Measurements from ENCODE around the gene ALOXE3. TPM values are rescaled to one million over a fixed set of nuclear protein-coding genes. Genes with fewer than 3 reads are reported as not detected.
A peak's percentile ranks its signal among the peaks of the same experiment; 100 is the strongest.

The ALOXE3 gene
- total and polyA plus RNA-seq, 5 experiments from 2014 or later: 0.13 to 0.52 (median 0.18) TPM; not detected in 2

DNA sequence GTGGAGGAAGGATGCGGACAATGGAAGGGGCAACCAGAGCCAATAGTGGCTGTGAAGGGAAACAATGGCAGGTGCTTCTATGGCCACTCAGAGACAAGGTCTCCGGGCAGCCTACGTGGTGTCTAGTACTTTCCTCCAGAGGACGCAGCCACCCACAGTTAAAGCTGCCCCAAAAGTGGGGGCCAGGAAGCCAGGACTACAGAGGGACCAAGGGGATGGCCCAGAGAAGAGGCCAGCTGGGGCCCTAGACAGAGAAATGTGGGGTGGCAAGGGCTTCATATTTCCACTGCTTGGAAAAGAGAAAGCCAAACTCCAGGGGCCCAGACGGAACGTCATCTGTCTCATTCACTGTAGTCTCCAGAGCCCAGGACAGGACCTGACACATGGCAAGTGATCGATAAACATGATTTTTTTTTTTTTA is 34.7 kb upstream of the ALOXE3 start:
- peaks cover 0 to 64% (median 48%) of the 10 kb centered on the region in 4 donors for H3K4me1 Mint-ChIP-seq
- ATAC-seq (no peak), DNase-seq (peak in 3 of 10 donors; percentile 13 to 39 (median 37))
- peak overlapping the region in 1 of 10 donors; percentile 97 for H3K27ac Mint-ChIP-seq
- H3K27me3 Mint-ChIP-seq: peaks cover 0 to 2% (median 0%) of the 10 kb centered on the region in 5 donors
- peaks cover 0 to 47% (median 9%) of the 10 kb centered on the region in 3 donors for H3K36me3 Mint-ChIP-seq
- H3K4me3 Mint-ChIP-seq: peak overlapping the region in 1 of 10 donors; percentile 97
- peaks cover 0 to 6% (median 0%) of the 10 kb centered on the region in 9 donors for H3K9me3 Mint-ChIP-seq
- POLR2A ChIA-PET: interaction anchor here (0.6 to 41.9 kb wide), 12 partner anchors 9 to 148 kb away, joined by 3 to 1171 read pairs (median 6); partner anchors contain the start of genes BORCS6, TMEM107 and VAMP2

DNA sequence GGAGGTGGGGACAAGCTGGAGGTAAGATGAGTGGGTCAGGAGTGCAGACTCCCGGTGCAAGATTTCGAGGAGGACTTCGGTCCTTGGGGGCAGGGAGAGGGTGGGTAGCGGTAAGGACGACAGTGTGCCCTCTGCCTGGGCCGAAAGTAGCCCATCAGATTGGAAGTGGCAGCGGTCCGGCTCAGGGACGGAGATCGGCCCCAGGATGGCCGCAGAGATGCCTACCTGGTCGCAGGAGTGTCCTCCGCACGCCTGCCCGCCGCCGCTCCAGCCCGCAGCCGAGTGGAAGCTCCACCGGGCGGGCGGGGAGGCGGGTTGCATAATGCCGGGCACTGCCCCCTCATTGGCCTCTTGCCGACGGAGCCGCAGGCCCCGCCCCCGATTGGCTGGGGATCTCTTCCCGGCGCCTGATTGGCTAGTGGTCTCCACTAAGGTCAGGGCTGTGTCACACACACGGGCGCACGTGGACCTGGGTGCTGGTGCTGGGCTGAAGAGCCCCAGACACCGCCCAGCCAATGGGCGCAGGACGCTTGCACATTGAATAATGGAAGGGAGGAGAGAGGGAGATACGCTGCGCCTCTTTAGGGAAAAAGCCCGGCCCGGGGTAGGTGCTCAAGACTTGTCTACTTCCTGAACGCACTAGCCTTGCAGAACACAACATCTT is 33.9 kb upstream of the ALOXE3 start, which contains the start of gene PER1:
Gene PER1 (minus strand): TSS at position 293 of the 664 bp plus-strand sequence. CDS start 1,698 bp downstream, outside the sequence.
- peaks cover 0 to 6% (median 0%) of the 10 kb centered on the region in 9 donors for H3K9me3 Mint-ChIP-seq
- POLR2A ChIA-PET: interaction anchor here (0.7 to 41.9 kb wide), 10 partner anchors 9 to 283 kb away, joined by 3 to 1171 read pairs (median 7); partner anchors contain the start of genes BORCS6, NDEL1 and TMEM107
- H3K4me3 Mint-ChIP-seq: peak within 1 kb of the TSS in 1 of 10 donors; percentile 97
- ATAC-seq: peak; percentile 4 to 6
- DNase-seq: peak; percentile 65 to 88 (median 76)
- peaks cover 0 to 55% (median 12%) of the 10 kb centered on the region in 3 donors for H3K36me3 Mint-ChIP-seq
- H3K27me3 Mint-ChIP-seq: peaks cover 0 to 2% (median 0%) of the 10 kb centered on the region in 5 donors
- H3K4me1 Mint-ChIP-seq: peaks cover 0 to 67% (median 48%) of the 10 kb centered on the region in 4 donors
- peak within 1 kb of the TSS in 1 of 10 donors; percentile 97 for H3K27ac Mint-ChIP-seq

DNA sequence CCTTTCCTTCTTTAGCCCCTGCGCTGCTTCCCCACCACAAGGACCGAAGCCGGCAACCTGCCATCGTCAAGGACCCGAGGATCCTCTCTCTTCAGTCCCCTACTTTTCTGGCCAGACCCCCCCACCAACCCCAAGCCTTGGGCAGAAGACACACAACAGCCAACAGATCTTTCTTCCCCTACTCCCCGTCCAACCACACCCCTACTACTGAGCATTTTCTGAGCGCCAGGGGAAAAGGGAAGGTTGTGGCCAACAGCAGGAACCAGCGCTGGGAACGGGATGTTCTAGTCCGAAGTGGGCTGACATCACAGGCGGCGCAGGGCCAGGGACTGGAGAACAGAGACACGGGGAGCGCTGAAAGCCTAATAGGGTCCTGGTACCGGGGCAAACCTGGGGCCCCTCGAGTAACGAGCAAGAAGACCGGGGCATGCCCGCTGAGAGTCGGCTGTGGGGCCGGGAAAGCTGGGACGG is 33.4 kb upstream of the ALOXE3 start:
- DNase-seq (peak in 7 of 10 donors; percentile 22 to 67 (median 55)), ATAC-seq (no peak)
- Mint-ChIP-seq H3K4me3 (peak overlapping the region in 1 of 10 donors; percentile 97), H3K27ac (peak overlapping the region in 1 of 10 donors; percentile 88), H3K4me1 (peaks cover 5 to 71% (median 50%) of the 10 kb centered on the region in 4 donors), H3K27me3 (peaks cover 0 to 2% (median 0%) of the 10 kb centered on the region in 5 donors), H3K9me3 (peaks cover 0 to 6% (median 0%) of the 10 kb centered on the region in 9 donors), H3K36me3 (peaks cover 0 to 60% (median 15%) of the 10 kb centered on the region in 3 donors)
- POLR2A ChIA-PET: interaction anchor here (0.7 to 41.9 kb wide), 10 partner anchors 9 to 295 kb away, joined by 3 to 1171 read pairs (median 7); partner anchors contain the start of genes BORCS6, NAA38, NDEL1 and TMEM107

DNA sequence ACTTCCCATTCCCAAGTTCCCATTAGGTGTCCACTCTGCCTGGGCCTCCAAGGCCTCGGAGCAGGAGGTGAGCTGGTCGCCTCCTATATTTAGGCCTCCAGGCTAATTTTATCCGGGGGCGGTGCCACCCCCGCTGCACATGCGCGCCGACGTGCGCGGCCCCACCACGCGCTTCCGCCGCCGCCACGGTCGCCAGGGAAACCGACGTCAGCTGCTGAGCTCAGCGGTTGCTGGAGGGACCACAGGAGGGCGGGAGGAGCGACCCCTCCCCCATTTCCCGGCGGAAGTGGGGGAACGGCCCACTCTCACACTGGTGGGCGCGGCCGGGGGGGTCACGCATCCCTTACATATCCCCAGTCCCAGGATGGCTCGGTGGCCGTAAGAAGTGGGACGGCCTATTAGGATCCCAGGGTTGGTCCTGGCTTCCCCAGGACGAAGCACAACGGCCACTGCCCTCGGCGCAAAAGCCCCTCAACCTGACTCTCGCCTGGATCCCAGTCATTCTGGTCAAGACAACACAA is 32.9 kb upstream of the ALOXE3 start:
- ATAC-seq (peak; percentile 47 to 49), DNase-seq (peak; percentile 87 to 97 (median 96))
- Mint-ChIP-seq H3K4me1 (peaks cover 10 to 73% (median 51%) of the 10 kb centered on the region in 4 donors), H3K9me3 (peaks cover 0 to 6% (median 0%) of the 10 kb centered on the region in 9 donors), H3K36me3 (peaks cover 0 to 65% (median 18%) of the 10 kb centered on the region in 3 donors), H3K27ac (peak overlapping the region in 1 of 10 donors; percentile 88), H3K4me3 (peak overlapping the region in 1 of 10 donors; percentile 97), H3K27me3 (peaks cover 0 to 2% (median 0%) of the 10 kb centered on the region in 5 donors)
- POLR2A ChIA-PET: interaction anchor here (0.7 to 41.9 kb wide), 12 partner anchors 10 to 294 kb away, joined by 3 to 1171 read pairs (median 4); partner anchors contain the start of genes BORCS6, NAA38, NDEL1 and SLC25A35

DNA sequence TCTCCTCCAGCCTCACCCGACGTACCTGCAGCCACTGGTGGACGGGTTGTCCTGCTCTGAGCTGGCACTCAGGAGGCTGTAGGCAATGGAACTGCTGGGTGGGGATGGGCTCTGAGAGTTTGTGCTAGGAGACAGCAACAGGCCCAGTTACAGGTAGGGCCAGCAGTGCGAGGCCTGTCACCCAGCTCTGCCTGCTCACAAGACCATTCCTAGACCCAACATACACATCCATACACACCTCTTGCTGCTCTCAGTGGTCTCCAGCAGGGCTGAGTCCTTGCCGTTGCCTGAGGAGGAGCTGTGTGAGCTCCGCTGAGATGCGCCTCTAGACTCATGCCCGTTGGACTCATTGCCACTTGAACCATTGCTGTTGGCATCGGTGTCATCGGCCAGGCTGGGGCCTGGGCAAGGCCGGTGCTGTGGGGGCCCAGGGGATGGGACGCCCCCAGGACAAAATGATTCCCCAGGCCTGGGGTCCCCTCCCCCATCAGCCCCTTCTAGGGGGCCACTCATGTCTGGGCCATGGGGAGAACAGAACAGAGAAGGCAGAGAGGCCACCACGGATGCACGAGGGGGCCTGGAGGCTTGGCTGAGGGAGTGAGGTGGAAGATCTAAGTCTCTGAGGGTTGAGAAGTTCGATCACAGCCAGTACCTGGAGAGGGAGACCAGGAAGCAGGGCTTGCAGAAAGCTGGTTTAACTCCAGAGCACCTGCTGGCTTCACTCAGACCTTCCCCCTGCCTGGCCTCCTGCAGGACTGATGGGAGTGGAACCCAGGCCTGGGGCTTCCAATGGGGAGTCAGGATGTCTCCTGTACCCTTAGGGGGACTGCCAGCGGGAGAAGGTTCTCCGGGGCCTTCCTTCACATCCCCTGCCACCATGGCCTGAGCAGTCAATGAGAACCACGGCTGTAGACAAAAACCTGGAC is 32.1 kb upstream of the ALOXE3 start:
- Mint-ChIP-seq H3K9me3 (peaks cover 0 to 6% (median 0%) of the 10 kb centered on the region in 9 donors), H3K36me3 (peaks cover 0 to 73% (median 22%) of the 10 kb centered on the region in 3 donors), H3K4me3 (peak overlapping the region in 4 of 10 donors; percentile 26 to 97 (median 57)), H3K4me1 (peaks cover 14 to 71% (median 50%) of the 10 kb centered on the region in 4 donors), H3K27me3 (peaks cover 0 to 2% (median 0%) of the 10 kb centered on the region in 5 donors), H3K27ac (peak overlapping the region in 1 of 10 donors; percentile 52)
- DNase-seq (peak in 2 of 10 donors; percentile 15 to 33), ATAC-seq (no peak)
- POLR2A ChIA-PET: interaction anchor here (0.5 to 41.9 kb wide), 14 partner anchors 9 to 293 kb away, joined by 3 to 1171 read pairs (median 4); partner anchors contain the start of genes BORCS6, NAA38, NDEL1 and SLC25A35

DNA sequence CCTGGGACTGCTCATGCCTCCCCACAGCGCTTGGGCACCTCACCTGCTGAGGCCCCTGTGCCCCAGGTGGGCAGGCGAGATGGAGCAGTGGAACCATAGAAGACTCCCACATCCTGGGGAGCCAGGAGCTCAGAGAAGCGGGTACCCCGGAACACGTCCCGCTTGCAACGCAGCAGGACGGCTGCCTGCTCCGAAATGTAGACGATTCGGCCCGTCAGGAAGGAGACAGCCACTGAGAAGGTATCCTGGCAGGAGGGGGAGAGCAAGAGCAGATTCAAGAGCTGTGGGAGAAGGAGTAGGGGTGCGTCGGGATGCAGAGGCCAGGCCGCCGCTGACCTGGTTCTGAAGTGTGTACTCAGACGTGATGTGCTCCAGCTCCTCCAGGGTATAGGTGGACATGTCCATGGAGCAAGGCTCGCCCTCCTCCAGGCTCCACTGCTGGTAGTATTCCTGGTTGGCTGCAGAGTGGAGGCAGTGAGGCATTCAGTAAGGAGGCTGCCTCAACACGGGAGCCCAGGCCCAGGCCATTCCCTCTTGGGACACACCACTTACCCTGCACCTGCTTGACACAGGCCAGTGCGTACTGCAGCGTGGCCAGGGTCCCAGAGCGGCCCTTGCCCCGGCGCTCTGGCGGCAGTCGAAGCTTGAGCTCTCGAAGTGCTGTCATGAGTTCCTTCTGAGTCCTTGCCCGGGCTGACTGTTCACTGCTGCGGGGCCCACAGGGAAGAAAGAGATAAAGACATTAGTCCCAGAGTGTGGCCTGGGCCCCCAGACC is 31.3 kb upstream of the ALOXE3 start:
- Mint-ChIP-seq H3K36me3 (peaks cover 0 to 80% (median 22%) of the 10 kb centered on the region in 3 donors), H3K27ac (peak overlapping the region in 2 of 10 donors; percentile 25 to 83), H3K4me1 (peaks cover 14 to 63% (median 44%) of the 10 kb centered on the region in 4 donors), H3K9me3 (peaks cover 0 to 6% (median 0%) of the 10 kb centered on the region in 9 donors), H3K27me3 (peaks cover 0 to 2% (median 0%) of the 10 kb centered on the region in 5 donors), H3K4me3 (peak overlapping the region in 4 of 10 donors; percentile 26 to 70 (median 56))
- POLR2A ChIA-PET: interaction anchor here (0.5 to 41.9 kb wide), 9 partner anchors 8 to 98 kb away, joined by 3 to 1171 read pairs (median 6); partner anchors contain the start of genes BORCS6, CTC1, TMEM107 and VAMP2
- no peak for ATAC-seq
- peak in 2 of 10 donors; percentile 7 to 22 for DNase-seq

DNA sequence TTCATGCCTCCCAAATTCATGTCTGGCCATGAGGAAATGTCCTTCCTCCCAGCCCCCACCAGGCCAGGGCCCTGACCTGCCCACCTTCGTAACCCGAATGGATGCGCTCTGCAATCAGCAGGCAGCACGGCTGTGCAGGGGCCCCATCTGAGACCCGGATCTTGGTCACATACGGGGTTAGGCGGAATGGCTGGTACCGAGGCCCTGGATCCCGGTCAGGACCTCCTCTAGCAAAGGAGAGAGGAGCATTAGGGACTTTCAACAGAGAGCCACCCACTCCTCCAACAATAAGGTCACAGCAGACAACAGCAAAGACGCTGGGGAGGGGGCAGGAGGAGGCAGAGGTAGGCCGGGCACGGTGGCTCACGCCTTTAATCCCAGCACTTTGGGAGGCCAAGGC is 30.2 kb upstream of the ALOXE3 start:
- peak overlapping the region in 6 of 10 donors; percentile 41 to 82 (median 60) for H3K27ac Mint-ChIP-seq
- peak overlapping the region in 2 of 10 donors; percentile 15 to 69 for H3K4me3 Mint-ChIP-seq
- peak in 1 of 10 donors; percentile 9 for DNase-seq
- POLR2A ChIA-PET: interaction anchor here (0.6 to 41.9 kb wide), 6 partner anchors 7 to 75 kb away, joined by 3 to 1171 read pairs (median 68); partner anchors contain the start of genes BORCS6 and TMEM107
- H3K4me1 Mint-ChIP-seq: peaks cover 21 to 54% (median 35%) of the 10 kb centered on the region in 4 donors
- peaks cover 0 to 3% (median 0%) of the 10 kb centered on the region in 9 donors for H3K9me3 Mint-ChIP-seq
- H3K27me3 Mint-ChIP-seq: peaks cover 0 to 2% (median 0%) of the 10 kb centered on the region in 5 donors
- no peak for ATAC-seq
- peaks cover 0 to 86% (median 27%) of the 10 kb centered on the region in 3 donors for H3K36me3 Mint-ChIP-seq

DNA sequence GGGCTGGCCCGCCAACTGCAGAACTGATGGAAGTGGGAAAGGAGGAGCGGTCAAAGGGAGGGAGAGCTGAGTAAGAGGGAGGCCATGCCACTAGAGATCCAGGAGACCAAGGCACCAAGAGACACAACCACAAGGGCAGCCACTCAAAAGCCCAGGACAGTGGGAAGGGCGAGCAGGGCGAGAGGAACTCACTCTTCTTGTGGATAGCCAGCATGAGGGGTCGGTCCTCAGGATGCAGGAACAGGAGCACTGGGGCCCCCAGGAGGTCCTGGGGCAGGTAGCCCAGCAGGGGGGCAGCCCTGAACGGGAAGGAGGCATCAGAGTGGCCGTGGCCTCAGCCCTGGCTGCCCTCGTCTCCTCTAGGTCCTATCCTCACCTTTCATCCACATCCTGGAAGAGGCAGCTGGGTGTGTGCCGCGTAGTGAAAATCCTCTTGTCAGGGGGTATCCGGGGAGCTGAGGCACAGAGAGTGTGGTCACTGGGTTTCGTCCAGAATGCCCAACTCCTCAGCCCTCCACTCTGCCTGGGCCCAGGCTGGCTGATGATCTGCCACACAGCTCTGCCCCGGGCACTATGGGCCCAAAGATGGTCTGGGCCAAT is 29.6 kb upstream of the ALOXE3 start:
- Mint-ChIP-seq H3K36me3 (peaks cover 0 to 85% (median 27%) of the 10 kb centered on the region in 3 donors), H3K9me3 (peaks cover 0 to 3% (median 0%) of the 10 kb centered on the region in 9 donors), H3K27ac (peak overlapping the region in 5 of 10 donors; percentile 43 to 88 (median 79))

DNA sequence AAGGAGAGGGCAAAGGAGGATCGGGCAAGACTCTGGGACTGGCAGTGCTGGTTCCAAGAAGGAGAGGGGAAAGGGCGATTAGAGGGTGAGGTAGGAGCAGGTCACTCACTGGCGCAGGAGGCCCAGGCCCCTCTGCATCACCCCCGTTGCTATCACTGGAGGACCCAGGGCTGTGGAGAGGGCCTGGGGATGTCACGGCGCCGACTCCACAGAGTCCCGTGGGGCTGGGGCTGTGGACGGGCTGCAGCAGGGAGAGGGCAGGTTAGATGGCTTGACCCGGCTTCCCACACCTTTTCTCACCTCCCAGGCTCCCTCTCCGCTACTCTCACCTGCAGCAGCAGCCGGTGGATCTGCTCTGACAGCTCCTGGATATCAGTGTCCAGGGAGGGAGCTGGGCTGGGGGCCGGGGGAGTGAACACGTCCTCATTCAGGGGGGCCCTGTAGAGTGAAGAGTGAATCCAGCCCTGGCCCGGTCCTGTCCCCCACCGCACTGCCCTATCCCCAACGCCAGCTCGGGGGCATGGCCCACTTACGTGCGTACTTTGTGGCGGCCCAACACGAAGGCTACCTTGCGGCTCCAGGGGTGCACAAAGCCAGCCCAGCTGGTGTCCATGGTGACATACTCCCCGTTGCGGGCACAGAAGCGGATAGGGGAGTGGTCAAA is 29.0 kb upstream of the ALOXE3 start:
- H3K9me3 Mint-ChIP-seq: peaks cover 0 to 3% (median 0%) of the 10 kb centered on the region in 9 donors
- H3K27me3 Mint-ChIP-seq: peaks cover 0 to 2% (median 0%) of the 10 kb centered on the region in 5 donors
- H3K36me3 Mint-ChIP-seq: peaks cover 0 to 85% (median 31%) of the 10 kb centered on the region in 3 donors
- POLR2A ChIA-PET: interaction anchor here (1.2 to 41.9 kb wide), 6 partner anchors 6 to 76 kb away, joined by 3 to 1171 read pairs (median 74); partner anchors contain the start of genes BORCS6, TMEM107 and VAMP2
- peak overlapping the region in 5 of 10 donors; percentile 7 to 88 (median 28) for H3K27ac Mint-ChIP-seq
- peaks cover 23 to 43% (median 26%) of the 10 kb centered on the region in 4 donors for H3K4me1 Mint-ChIP-seq
- DNase-seq (peak in 1 of 10 donors; percentile 8), ATAC-seq (no peak)
- peak overlapping the region in 3 of 10 donors; percentile 10 to 79 (median 60) for H3K4me3 Mint-ChIP-seq

More for the DNA sequence above, 29.6 kb upstream of the ALOXE3 start:
- Mint-ChIP-seq H3K4me3 (peak overlapping the region in 3 of 10 donors; percentile 10 to 79 (median 60)), H3K4me1 (peaks cover 26 to 49% (median 29%) of the 10 kb centered on the region in 4 donors), H3K27me3 (peaks cover 0 to 2% (median 0%) of the 10 kb centered on the region in 5 donors)
- POLR2A ChIA-PET: interaction anchor here (1.2 to 41.9 kb wide), 6 partner anchors 7 to 75 kb away, joined by 3 to 1171 read pairs (median 74); partner anchors contain the start of genes BORCS6 and TMEM107
- ATAC-seq: no peak
- DNase-seq: peak in 2 of 10 donors; percentile 9 to 14

Measured in naive thymus-derived CD8-positive, alpha-beta T cell (primary cell).